K562 (cell line): ENCODE results near the gene MAN2A1. TPM values are rescaled to one million over a fixed set of nuclear protein-coding genes. Genes with fewer than 3 reads are reported as not detected.

Experiments used
- ATAC-seq: fragments of 200-7000 bp; cut with Tn5 transposase; 3 replicates; pipeline ENCODE4 v1.9.1; 2020; ENCODE audit warnings: moderate library complexity
- BruUV-seq: library from RNA; stranded (reverse); fragments of 400-500 nt; replicated peaks from 2 replicates; lab custom pipeline; 2021; lab: Mats Ljungman, UMichigan
- CTCF ChIA-PET: fragments of 300-600 bp; formaldehyde crosslinking; extraction: SDS; loops from one replicate; lab custom pipeline; 2021; ENCODE audit warnings: low intra/inter-chr PET ratio; lab: Yijun Ruan, JAX
- POLR2A ChIA-PET: fragments of 300-600, 350-650 bp; sonication (Branson Sonifier 250); formaldehyde crosslinking; extraction: SDS; loops from one replicate; lab custom pipeline; 2021; ENCODE audit warnings: antibody characterized with exemption, inconsistent platforms; lab: Yijun Ruan, JAX
- DNase-seq, 4 experiments: peaks; one replicate each; pipeline versions ENCODE4 v3.0.0 to v3.0.0-alpha.2; 2011 to 2018; ENCODE audit warnings: low spot score in 3 of 4, mixed read lengths in 3 of 4; ENCODE audit errors: extremely low read depth in 1 of 4
- FAIRE-seq: peaks from 2 replicates; lab custom pipeline; 2011; peaks lifted over from hg19 to GRCh38; lab: Jason Lieb, UNC
- H2AFZ ChIP-seq: 2 replicates; pipeline ENCODE4 v1.6.0; 2011; ENCODE audit warnings: low read depth, low read length, control low read depth, inconsistent platforms
- H3K27ac ChIP-seq: fragments of 200-600 bp; 3 replicates; pipeline ENCODE4 v1.8.0; 2011; ENCODE audit warnings: low read depth, mild to moderate bottlenecking, control low read depth, inconsistent platforms, low read length, moderate library complexity, mixed read lengths; ENCODE audit errors: extremely low read depth
- H3K27me3 ChIP-seq, 2 experiments: fragments of 300-600 bp in 1 of 2; 2 replicates in 1 of 2; 3 replicates in 1 of 2; pipeline versions ENCODE4 v1.6.0 to v1.8.0; 2011; ENCODE audit warnings: inconsistent platforms in 2 of 2, low read length in 2 of 2, mild to moderate bottlenecking in 1 of 2, mixed read lengths in 1 of 2, moderate library complexity in 1 of 2; ENCODE audit not compliant: control insufficient read depth in 2 of 2, insufficient read depth in 2 of 2
- H3K36me3 ChIP-seq: fragments of 300-600 bp; 3 replicates; pipeline ENCODE4 v1.8.0; 2011; ENCODE audit warnings: mild to moderate bottlenecking, low read length, inconsistent platforms; ENCODE audit not compliant: control insufficient read depth, insufficient read depth
- H3K4me1 ChIP-seq, 2 experiments: fragments of 200-600 bp in 1 of 2; replicated peaks in 1 of 2; 2 replicates in 1 of 2; 3 replicates in 1 of 2; pipeline versions ENCODE4 v1.5.1 to v1.8.0; 2011; ENCODE audit warnings: inconsistent platforms in 2 of 2, low read length in 2 of 2, mild to moderate bottlenecking in 1 of 2, mixed read lengths in 1 of 2, moderate library complexity in 1 of 2; ENCODE audit not compliant: control insufficient read depth in 2 of 2, insufficient read depth in 2 of 2
- H3K4me2 ChIP-seq: 2 replicates; pipeline ENCODE4 v1.6.1; 2011; ENCODE audit warnings: low read length, control low read depth, inconsistent platforms, mixed read lengths; ENCODE audit not compliant: insufficient read depth
- H3K4me3 ChIP-seq: fragments of 200-600 bp; sonication (generic), shearing (Covaris generic); 2 replicates; pipeline ENCODE4 v1.5.1; 2016; ENCODE audit warnings: control low read depth, inconsistent platforms
- H3K79me2 ChIP-seq: fragments of 200-600 bp; 3 replicates; pipeline ENCODE4 v1.8.0; 2011; ENCODE audit warnings: low read length, inconsistent platforms; ENCODE audit not compliant: control insufficient read depth, insufficient read depth
- H3K9ac ChIP-seq, 2 experiments: 2 replicates each; pipeline versions ENCODE4 v1.6.0 to v1.6.1; 2011; ENCODE audit warnings: low read depth in 2 of 2, low read length in 2 of 2, control low read depth in 1 of 2, inconsistent platforms in 1 of 2, mild to moderate bottlenecking in 1 of 2, mixed read lengths in 1 of 2; ENCODE audit not compliant: insufficient read depth in 1 of 2
- H3K9me1 ChIP-seq: one replicate; pipeline ENCODE4 v1.6.0; 2011; ENCODE audit warnings: inconsistent platforms, mild to moderate bottlenecking, low read length, moderate library complexity; ENCODE audit not compliant: control insufficient read depth, insufficient read depth
- H3K9me3 ChIP-seq: replicated peaks from 2 replicates; pipeline ENCODE4 v1.5.1; 2011; ENCODE audit warnings: low read depth, low read length, inconsistent platforms; ENCODE audit not compliant: control insufficient read depth, insufficient read depth
- H4K20me1 ChIP-seq: replicated peaks from 2 replicates; pipeline ENCODE4 v1.6.1; 2011; ENCODE audit warnings: low read length, inconsistent platforms, mixed read lengths; ENCODE audit not compliant: control insufficient read depth, insufficient read depth
- CAMTA2 ChIP-seq: fragments of 250-450 bp; sonication (Bioruptor Pico); conservative IDR thresholded peaks from 2 replicates; pipeline ENCODE4 v1.5.1; 2022
- E2F8 ChIP-seq: fragments of 450-650 bp; IDR thresholded peaks from 2 replicates; pipeline ENCODE4 v1.7.1; 2018; ENCODE audit warnings: mild to moderate bottlenecking, low read depth; ENCODE audit not compliant: partially characterized antibody
- ILF3 ChIP-seq: fragments of 450-650 bp; IDR thresholded peaks from 2 replicates; pipeline ENCODE4 v1.6.1; 2018; ENCODE audit warnings: antibody characterized with exemption, mild to moderate bottlenecking, moderate library complexity, borderline replicate concordance
- KDM2B ChIP-seq: fragments of 250-450 bp; sonication (Bioruptor Pico); IDR thresholded peaks from 2 replicates; pipeline ENCODE4 v1.8.0; 2021; ENCODE audit warnings: mild to moderate bottlenecking, moderate library complexity
- MCM2 ChIP-seq: fragments of 450-650 bp; IDR thresholded peaks from 2 replicates; pipeline ENCODE4 v1.6.1; 2017; ENCODE audit warnings: low read depth, mild to moderate bottlenecking
- NCOA4 ChIP-seq: fragments of 450-650 bp; IDR thresholded peaks from 2 replicates; pipeline ENCODE4 v1.6.1; 2018; ENCODE audit warnings: mild to moderate bottlenecking; ENCODE audit not compliant: partially characterized antibody
- NFIC ChIP-seq: fragments of 450-650 bp; IDR thresholded peaks from 2 replicates; pipeline ENCODE4 v1.6.1; 2017; ENCODE audit warnings: mild to moderate bottlenecking, inconsistent platforms
- NFIX ChIP-seq: fragments of 250-450 bp; sonication (Bioruptor Pico); IDR thresholded peaks from 2 replicates; pipeline ENCODE4 v1.4.0; 2020; ENCODE audit warnings: low read depth, mild to moderate bottlenecking, moderate library complexity
- POLR2AphosphoS5 ChIP-seq: IDR thresholded peaks from 2 replicates; pipeline ENCODE4 v1.6.1; 2011; ENCODE audit warnings: mild to moderate bottlenecking, low read depth, low read length, moderate library complexity; ENCODE audit not compliant: control insufficient read depth, insufficient read depth
- POLR3A ChIP-seq: IDR thresholded peaks from 2 replicates; pipeline ENCODE4 v1.6.1; 2011; ENCODE audit warnings: borderline replicate concordance, mild to moderate bottlenecking, moderate library complexity; ENCODE audit not compliant: insufficient read length, insufficient read depth; ENCODE audit errors: extremely low read depth
- PPARD ChIP-seq: fragments of 250-450 bp; sonication (Bioruptor Pico); IDR thresholded peaks from 2 replicates; pipeline ENCODE4 v1.8.0; 2022; ENCODE audit warnings: inconsistent platforms, mild to moderate bottlenecking, moderate library complexity
- PRMT5 ChIP-seq: sonication (generic); formaldehyde crosslinking; IDR thresholded peaks from 2 replicates; pipeline ENCODE4 v1.5.0; 2020; ENCODE audit warnings: missing genetic modification reagents
- RBM17 ChIP-seq: fragments of 200-400 bp; formaldehyde crosslinking; IDR thresholded peaks from 2 replicates; pipeline ENCODE4 v1.6.1; 2017; ENCODE audit warnings: low read depth, mild to moderate bottlenecking, low read length, borderline replicate concordance
- TAF15 ChIP-seq: fragments of 200-400 bp; formaldehyde crosslinking; IDR thresholded peaks from 2 replicates; pipeline ENCODE4 v1.6.1; 2017; ENCODE audit warnings: mild to moderate bottlenecking, low read depth, low read length, moderate library complexity
- ZNF134 ChIP-seq: fragments of 250-450 bp; sonication (Bioruptor Pico); conservative IDR thresholded peaks from 2 replicates; pipeline ENCODE4 v1.4.0; 2020
- ZNF197 ChIP-seq: fragments of 200-800 bp; sonication (Bioruptor generic); IDR thresholded peaks from 2 replicates; pipeline ENCODE4 v1.6.1; 2016; ENCODE audit warnings: low read depth, missing genetic modification characterization, missing compliant biosample characterization
- ZNF75A ChIP-seq: fragments of 450-650 bp; formaldehyde crosslinking; IDR thresholded peaks from 2 replicates; pipeline ENCODE4 v1.4.0; 2020; ENCODE audit warnings: mild to moderate bottlenecking
- WGBS: fragments of 100-300 bp; shearing (Covaris generic); methylation state at CpG from one replicate; pipeline ENCODE4 v1.1.6; 2016; ENCODE audit warnings: low coverage, mixed read lengths; ENCODE audit not compliant: insufficient coverage; ENCODE audit errors: missing lambda C conversion rate; 5-methylcytosine and 5-hydroxymethylcytosine counted together
- in situ Hi-C: fragments of 300-500 bp; cut with MboI; formaldehyde crosslinking; loops from 4 replicates; pipeline ENCODE4 v1.15.0; 2018; ENCODE audit warnings: inconsistent platforms, mixed read lengths
- intact Hi-C: fragments of 100-400 bp; cut with micrococcal nuclease; formaldehyde crosslinking; loops from 2 replicates; pipeline ENCODE4 v1.14.2; 2022
- polyA plus RNA-seq, 8 experiments: library from polyadenylated mRNA; depleted of rRNA in 4 of 8; stranded (reverse) in 5 of 8; unstranded in 3 of 8; fragments of >200 nt; fragmentation: Nextera tagmentation in 2 of 8; fragmentation: Illumina TruSeq in 1 of 8; extraction: Ambion mirVana in 2 of 8; extraction: Trizol in 1 of 8; gene quantifications; 2 replicates each; pipeline versions ENCODE4 v1.2.1 to v1.2.3, GENCODE V29; 2011 to 2014; ENCODE audit warnings: inconsistent platforms in 1 of 8, missing spikeins in 1 of 8
- total RNA-seq, 7 experiments: library from RNA; depleted of rRNA in 6 of 7; stranded (reverse); fragments of >200 nt in 6 of 7; fragmentation: Illumina TruSeq in 2 of 7; extraction: Trizol in 2 of 7; gene quantifications; 2 replicates each; pipeline versions ENCODE4 v1.2.1 to v1.2.3, GENCODE V29; 2011 to 2021; ENCODE audit warnings: low replicate concordance in 1 of 7
- TF ChIP-seq, protein P1 (sequence below): sonication (generic); formaldehyde crosslinking; IDR thresholded peaks from 2 replicates; pipeline ENCODE4 v1.8.0; 2022; ENCODE audit warnings: missing genetic modification reagents, mild to moderate bottlenecking, borderline replicate concordance
- TF ChIP-seq, protein P2 (sequence below), 2 experiments: fragments of 450-650 bp; IDR thresholded peaks; 2 replicates each; pipeline ENCODE4 v1.6.1; 2016

MAN2A1 gene
- total and polyA plus RNA-seq, 9 of the 15 experiments (the other 6 are each of a cell fraction or from before 2014, with no cell fraction given): 5.2 to 32.0 (median 19.8) TPM

GRCh38 chr5:109844695-109845094, 155.0 kb downstream of the MAN2A1 start (continued):
- TF ChIP-seq ZNF75A (CRISPR knock-in tag) (no peak), ILF3 (no peak), E2F8 (no peak), ZNF134 (CRISPR knock-in tag) (no peak), CAMTA2 (no peak), PRMT5 (CRISPR knock-in tag) (no peak), ZNF197 (no peak)
- TF ChIP-seq, protein P1, sequence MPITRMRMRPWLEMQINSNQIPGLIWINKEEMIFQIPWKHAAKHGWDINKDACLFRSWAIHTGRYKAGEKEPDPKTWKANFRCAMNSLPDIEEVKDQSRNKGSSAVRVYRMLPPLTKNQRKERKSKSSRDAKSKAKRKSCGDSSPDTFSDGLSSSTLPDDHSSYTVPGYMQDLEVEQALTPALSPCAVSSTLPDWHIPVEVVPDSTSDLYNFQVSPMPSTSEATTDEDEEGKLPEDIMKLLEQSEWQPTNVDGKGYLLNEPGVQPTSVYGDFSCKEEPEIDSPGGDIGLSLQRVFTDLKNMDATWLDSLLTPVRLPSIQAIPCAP: no peak

- Histone ChIP-seq H3K9me3 (no peaks in the 10 kb centered on the region), H3K79me2 (no peaks in the 10 kb centered on the region), H2AFZ (no peak overlapping the region), H3K4me1 (no peaks in the 10 kb centered on the region), H3K4me3 (no peak overlapping the region), H3K9ac (no peak overlapping the region), H3K4me2 (no peak overlapping the region), H4K20me1 (no peaks in the 10 kb centered on the region), H3K9me1 (no peaks in the 10 kb centered on the region), H3K27ac (no peak overlapping the region), H3K27me3 (no peaks in the 10 kb centered on the region), H3K36me3 (peaks cover 38% of the 10 kb centered on the region)
- ChIA-PET CTCF (no interaction called here), POLR2A (interaction anchor here (0.8 kb wide), 1 partner anchor 9 kb away, joined by 3 read pairs; no protein-coding TSS in a partner anchor)
- intact Hi-C loops: no loop called here
- BruUV-seq: no TSS peak
- in situ Hi-C loops: no loop called here
- FAIRE-seq: no peak
- no peak for ATAC-seq
- DNase-seq: no peak
- WGBS: 98% methylated on average over 3 of the region's 3 CpGs
- TF ChIP-seq NFIC (no peak), TAF15 (no peak), KDM2B (no peak), CAMTA2 (no peak), PPARD (CRISPR knock-in tag) (no peak), POLR2AphosphoS5 (no peak), NCOA4 (no peak), RBM17 (no peak), POLR3A (no peak), MCM2 (no peak), NFIX (no peak)
- TF ChIP-seq, protein P2, sequence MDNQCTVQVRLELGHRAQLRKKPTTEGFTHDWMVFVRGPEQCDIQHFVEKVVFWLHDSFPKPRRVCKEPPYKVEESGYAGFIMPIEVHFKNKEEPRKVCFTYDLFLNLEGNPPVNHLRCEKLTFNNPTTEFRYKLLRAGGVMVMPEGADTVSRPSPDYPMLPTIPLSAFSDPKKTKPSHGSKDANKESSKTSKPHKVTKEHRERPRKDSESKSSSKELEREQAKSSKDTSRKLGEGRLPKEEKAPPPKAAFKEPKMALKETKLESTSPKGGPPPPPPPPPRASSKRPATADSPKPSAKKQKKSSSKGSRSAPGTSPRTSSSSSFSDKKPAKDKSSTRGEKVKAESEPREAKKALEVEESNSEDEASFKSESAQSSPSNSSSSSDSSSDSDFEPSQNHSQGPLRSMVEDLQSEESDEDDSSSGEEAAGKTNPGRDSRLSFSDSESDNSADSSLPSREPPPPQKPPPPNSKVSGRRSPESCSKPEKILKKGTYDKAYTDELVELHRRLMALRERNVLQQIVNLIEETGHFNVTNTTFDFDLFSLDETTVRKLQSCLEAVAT (IDR thresholded peaks at IDR 0.05): no peak
These were observed 158.4 kb downstream of the MAN2A1 start for GRCh38 chr5:109848130-109848529.
